HG02610 (cell line): ENCODE data around the gene SLC35G6.
"Not testable (repeated sequence)": the region's sequence is repeated elsewhere in the genome, so short reads cannot be mapped to it uniquely, and the experiment has no call there.

Experiments used
- ATAC-seq: cut with Tn5 transposase; IDR thresholded peaks from one replicate; pipeline ENCODE4 v1.9.1; 2021; ENCODE audit warnings: mild to moderate bottlenecking, moderate library complexity; ENCODE audit not compliant: unreplicated experiment

SLC35G6 gene

GRCh38 chr17:7477392-7478275, 3.6 kb upstream of the SLC35G6 start:
- no peak for ATAC-seq

- ATAC-seq: no peak
These were observed 2.7 kb upstream of the SLC35G6 start for GRCh38 chr17:7478276-7479212.

- no peak for ATAC-seq
These were observed 1.8 kb upstream of the SLC35G6 start, which contains the start of gene ZBTB4 for GRCh38 chr17:7479213-7480088. Gene ZBTB4, minus strand, starts transcription at chr17:7479631. Its CDS starts 12,830 bp downstream, at chr17:7466801.

GRCh38 chr17:7480089-7480384, 1.2 kb upstream of the SLC35G6 start:
- ATAC-seq: no peak

- ATAC-seq: not testable (repeated sequence)
These were observed 846 bp downstream of the SLC35G6 start for GRCh38 chr17:7481842-7482741.

- ATAC-seq: not testable (repeated sequence)
These were observed 1.5 kb downstream of the SLC35G6 start for GRCh38 chr17:7482742-7483088.

GRCh38 chr17:7483255-7484066, 2.2 kb downstream of the SLC35G6 start:
- ATAC-seq: peak; percentile 33

GRCh38 chr17:7484067-7484918, 3.0 kb downstream of the SLC35G6 start, which contains the start of gene POLR2A:
Gene POLR2A, plus strand, starts transcription at chr17:7484366.
- ATAC-seq: peak; percentile 65

- no peak for ATAC-seq
These were observed 3.7 kb downstream of the SLC35G6 start for GRCh38 chr17:7484919-7485377.

- no peak for ATAC-seq
These were observed 4.9 kb downstream of the SLC35G6 start for GRCh38 chr17:7486181-7486580.

- no peak for ATAC-seq
These were observed 8.9 kb downstream of the SLC35G6 start for GRCh38 chr17:7490144-7490543.

GRCh38 chr17:7491583-7491982, 10.3 kb downstream of the SLC35G6 start:
- no peak for ATAC-seq

GRCh38 chr17:7493941-7494340, 12.7 kb downstream of the SLC35G6 start:
- no peak for ATAC-seq

- no peak for ATAC-seq
These were observed 14.7 kb downstream of the SLC35G6 start for GRCh38 chr17:7495906-7496434.

GRCh38 chr17:7496470-7497183, 15.4 kb downstream of the SLC35G6 start:
- ATAC-seq: no peak

GRCh38 chr17:7497228-7497627, 16.0 kb downstream of the SLC35G6 start:
- no peak for ATAC-seq

- ATAC-seq: no peak
These were observed 16.4 kb downstream of the SLC35G6 start for GRCh38 chr17:7497636-7498035.
